GM10248 (cell line): Measurements from ENCODE around the gene JMJD1C.

Experiments used
- CTCF ChIA-PET: fragments of 300-600 bp; sonication (Branson Sonifier 250); formaldehyde crosslinking; extraction: SDS; loops from one replicate; lab custom pipeline; 2021; ENCODE audit warnings: antibody characterized with exemption; lab: Yijun Ruan, JAX
- POLR2A ChIA-PET: fragments of 350-650 bp; sonication (Branson Sonifier 250); formaldehyde crosslinking; extraction: SDS; loops from one replicate; lab custom pipeline; 2020; ENCODE audit warnings: antibody characterized with exemption; lab: Yijun Ruan, JAX
- DNase-seq: peaks from one replicate; pipeline ENCODE4 v3.0.0; 2012; ENCODE audit errors: extremely low spot score
- CTCF ChIP-seq: IDR thresholded peaks from 2 replicates; pipeline ENCODE4 v1.5.1; 2012; ENCODE audit warnings: mild to moderate bottlenecking, low read depth; ENCODE audit errors: extremely low read depth, missing control alignments, control extremely low read depth

JMJD1C gene

GRCh38 chr10:63337455-63338251 is 128.1 kb downstream of the JMJD1C start:
- no peak for DNase-seq
- ChIA-PET CTCF (interaction anchor here (1.0 to 1.7 kb wide), 4 partner anchors 16 to 171 kb away, joined by 3 to 5 read pairs (median 4); no protein-coding TSS in a partner anchor), POLR2A (no interaction called here)
- no peak for TF ChIP-seq CTCF

GRCh38 chr10:63331586-63331985 is 134.2 kb downstream of the JMJD1C start:
- TF ChIP-seq CTCF = no peak
- ChIA-PET CTCF (interaction anchor here (1.2 to 1.3 kb wide), 2 partner anchors 9 to 11 kb away, joined by 3 to 4 read pairs; no protein-coding TSS in a partner anchor), POLR2A (no interaction called here)
- DNase-seq = no peak

GRCh38 chr10:63324495-63324854 is 141.3 kb downstream of the JMJD1C start:
- TF ChIP-seq CTCF = no peak
- CTCF ChIA-PET = interaction anchor here (1.0 kb wide), 1 partner anchor 38 kb away, joined by 3 read pairs; no protein-coding TSS in a partner anchor
- POLR2A ChIA-PET = no interaction called here
- DNase-seq = no peak

- CTCF ChIA-PET = interaction anchor here (1.0 kb wide), 1 partner anchor 37 kb away, joined by 3 read pairs; no protein-coding TSS in a partner anchor
- POLR2A ChIA-PET = interaction anchor here (0.6 kb wide), 1 partner anchor 321 kb away, joined by 4 read pairs; no protein-coding TSS in a partner anchor
These were observed 141.9 kb downstream of the JMJD1C start for GRCh38 chr10:63323701-63324494.

GRCh38 chr10:63320683-63321082 is 145.1 kb downstream of the JMJD1C start:
- no peak for DNase-seq
- TF ChIP-seq CTCF = no peak
- ChIA-PET POLR2A (no interaction called here), CTCF (interaction anchor here (0.7 to 2.1 kb wide), 6 partner anchors 11 to 229 kb away, joined by 3 to 5 read pairs (median 4); no protein-coding TSS in a partner anchor)

More at GRCh38 chr10:63323701-63324494, 141.9 kb downstream of the JMJD1C start:
- DNase-seq = no peak
- TF ChIP-seq CTCF = no peak

- CTCF ChIA-PET = no interaction called here
- POLR2A ChIA-PET = no interaction called here
- no peak for TF ChIP-seq CTCF
- no peak for DNase-seq
These were observed 146.5 kb downstream of the JMJD1C start for GRCh38 chr10:63319231-63319630.
